ENCODE measurements around the gene NPAP1. TPM values are rescaled to one million over a fixed set of nuclear protein-coding genes. Genes with fewer than 3 reads are reported as not detected.

Gene NPAP1
- total and polyA plus RNA-seq, 10 of the 15 experiments (the other 5 are each of a cell fraction or from before 2014, with no cell fraction given) = not detected

GRCh38 chr15:24662991-24663390 lies 12.6 kb upstream of the NPAP1 start:
- no peaks in the 10 kb centered on the region; the same call in 2 of the 3 replicates for H3K9me3 ChIP-seq (replicated peaks; ENCODE audit: control insufficient read depth, insufficient read depth, low read length)
- FAIRE-seq = no peak
- intact Hi-C loops (cut with micrococcal nuclease; ENCODE audit: unreplicated experiment) = no loop called here
- H3K4me2 ChIP-seq (ENCODE audit: control insufficient read depth, insufficient read depth) = no peak overlapping the region
- no peaks in the 10 kb centered on the region for H3K4me1 ChIP-seq (ENCODE audit: control insufficient read depth, insufficient read depth, low read length)
- WGBS (ENCODE audit: insufficient coverage, insufficient replicate concordance, low lambda C conversion rate, missing lambda C conversion rate) = 0% methylated on average over 1 of the region's 1 CpG
- H4K20me1 ChIP-seq (ENCODE audit: control insufficient read depth, insufficient read depth) = no peaks in the 10 kb centered on the region
- H2AFZ ChIP-seq (ENCODE audit: control insufficient read depth, low read depth, low read length) = no peak overlapping the region
- ChIA-PET POLR2A (no interaction called here), CTCF (interaction anchor here (0.6 kb wide), 1 partner anchor 12 kb away, joined by 3 read pairs; no protein-coding TSS in a partner anchor), SMC1A (ENCODE audit: uncharacterized antibody, unreplicated experiment) (no interaction called here), RAD21 (ENCODE audit: unreplicated experiment) (no interaction called here)
- TF ChIP-seq ZNF384 (IDR thresholded peaks at IDR 0.05; ENCODE audit: borderline replicate concordance, low read depth, low read length) = no peak
- TF ChIP-seq SREBF1 (IDR thresholded peaks at IDR 0.05; ENCODE audit: low read length) = no peak
- no peak for TF ChIP-seq BACH1 (IDR thresholded peaks at IDR 0.05; ENCODE audit: borderline replicate concordance)
- no peak for TF ChIP-seq TAF1 (IDR thresholded peaks at IDR 0.05; ENCODE audit: borderline replicate concordance, low read depth, low read length)
- no peak for TF ChIP-seq HDGF (IDR thresholded peaks at IDR 0.05)
- no peak for TF ChIP-seq TCF3 (IDR thresholded peaks at IDR 0.05; ENCODE audit: borderline replicate concordance, insufficient read depth, low read depth, low read length)
- no peak for TF ChIP-seq IRF4 (IDR thresholded peaks at IDR 0.05; ENCODE audit: low read depth, low read length)
- no peak for TF ChIP-seq REST (IDR thresholded peaks at IDR 0.05; ENCODE audit: low read depth, low read length)
- no peak for TF ChIP-seq PBX3 (IDR thresholded peaks at IDR 0.05; ENCODE audit: insufficient replicate concordance, low read depth, low read length)
- no peak for DNase-seq (ENCODE audit: low read depth, low spot score)
- no peaks in the 10 kb centered on the region for H3K36me3 ChIP-seq (ENCODE audit: control insufficient read depth in 2 of 2, insufficient read depth in 2 of 2, low read length in 1 of 2)
- no peak for ATAC-seq
- no peak overlapping the region for H3K4me3 ChIP-seq
- H3K9ac ChIP-seq (ENCODE audit: control insufficient read depth, insufficient read depth, low read length) = no peak overlapping the region
- in situ Hi-C loops (cut with MboI) = no loop called here
- H3K79me2 ChIP-seq (ENCODE audit: control insufficient read depth, insufficient read depth, low read length) = no peaks in the 10 kb centered on the region
- no peak overlapping the region for H3K27ac ChIP-seq (ENCODE audit: control insufficient read depth, insufficient read depth)
- BruUV-seq (replicated peaks) = no TSS peak
- H3K27me3 ChIP-seq (replicated peaks in 1 of 2; ENCODE audit: control insufficient read depth in 2 of 2, insufficient read depth in 2 of 2, low read length in 1 of 2) = no peaks in the 10 kb centered on the region
